ENCODE results near the gene SMOC2.

The SMOC2 gene

DNA sequence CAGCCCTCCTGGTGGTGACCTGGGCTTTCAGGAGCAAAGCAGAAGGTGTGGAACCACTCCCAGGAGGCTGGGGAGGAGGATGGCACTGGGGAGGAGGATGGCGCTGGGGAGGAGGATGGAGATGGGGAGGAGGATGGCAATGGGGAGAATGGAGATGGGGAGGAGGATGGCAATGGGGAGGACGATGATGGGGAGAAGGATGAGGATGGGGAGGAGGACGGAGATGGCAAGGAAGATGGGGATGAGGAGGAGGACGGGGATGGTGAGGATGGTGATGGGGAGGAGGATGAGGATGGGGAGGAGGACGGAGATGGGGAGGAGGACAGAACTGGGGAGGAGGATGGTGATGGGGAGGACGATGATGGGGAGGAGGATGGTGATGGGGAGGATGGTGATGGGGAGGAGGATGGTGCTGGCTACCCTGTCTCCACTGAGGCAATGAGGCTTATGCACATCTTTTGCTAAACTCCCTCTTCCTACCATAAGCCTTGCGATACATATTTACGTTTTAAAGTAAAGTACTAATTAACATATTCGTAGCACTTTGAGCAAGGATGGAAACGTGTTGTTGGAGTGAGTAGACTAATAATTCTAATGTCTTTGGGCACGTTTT, 7.4 kb downstream of the SMOC2 start:
- no peak for DNase-seq (ENCODE audit: low spot score)

DNA sequence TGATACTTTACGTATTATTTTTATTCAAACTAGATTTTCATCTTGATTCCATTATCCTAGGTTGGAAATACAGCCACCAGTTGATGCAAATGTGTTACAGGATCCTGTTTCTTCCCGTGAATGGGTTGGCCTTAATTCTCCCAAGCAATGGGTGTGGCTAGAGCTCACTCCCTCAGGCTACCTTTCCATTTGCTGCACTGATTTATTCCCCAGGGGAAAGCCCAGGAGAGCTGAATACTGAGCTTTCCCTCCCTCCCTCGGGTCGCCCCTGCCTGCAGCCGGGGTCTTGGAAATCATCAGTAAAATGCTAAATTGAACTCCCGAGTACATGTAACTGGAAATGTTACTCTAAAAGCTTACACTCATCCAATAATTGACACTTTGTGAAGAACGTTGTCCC, 9.9 kb downstream of the SMOC2 start:
- DNase-seq (ENCODE audit: low spot score): no peak

DNA sequence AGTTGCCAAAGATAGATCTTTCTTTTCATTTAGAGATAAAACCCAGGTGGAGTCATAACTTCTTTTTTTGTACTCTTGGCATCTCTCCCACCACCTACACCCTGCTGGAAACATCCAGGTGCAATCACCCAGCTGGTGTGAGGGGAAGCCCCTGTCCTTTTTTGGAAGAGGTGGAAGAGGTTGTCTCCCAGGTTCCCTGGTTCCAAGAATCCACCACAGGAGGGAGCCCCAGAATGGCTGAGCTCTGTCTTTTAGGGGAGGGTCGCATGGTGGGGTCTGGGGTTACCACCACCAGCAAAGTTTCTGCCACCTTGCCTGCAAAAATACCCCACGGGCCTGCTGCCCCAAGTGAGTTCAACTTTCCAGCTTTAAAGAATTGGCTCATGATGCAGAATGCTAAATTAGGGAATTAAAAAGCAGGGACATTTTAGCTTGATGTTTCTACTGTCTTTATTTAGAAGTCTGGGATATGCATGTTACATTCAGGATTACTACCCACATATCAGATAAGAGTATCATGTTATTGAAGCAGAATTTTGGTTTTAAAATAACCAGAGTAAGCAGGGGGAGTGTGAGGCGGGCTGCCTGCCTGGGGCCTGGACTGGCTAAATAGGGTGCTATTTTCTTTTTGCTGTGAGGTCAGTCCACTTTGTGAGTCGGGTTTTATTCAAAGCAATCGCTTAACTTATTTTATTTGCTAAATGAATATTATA, 11.0 kb downstream of the SMOC2 start:
- no peak for DNase-seq (ENCODE audit: low spot score)

DNA sequence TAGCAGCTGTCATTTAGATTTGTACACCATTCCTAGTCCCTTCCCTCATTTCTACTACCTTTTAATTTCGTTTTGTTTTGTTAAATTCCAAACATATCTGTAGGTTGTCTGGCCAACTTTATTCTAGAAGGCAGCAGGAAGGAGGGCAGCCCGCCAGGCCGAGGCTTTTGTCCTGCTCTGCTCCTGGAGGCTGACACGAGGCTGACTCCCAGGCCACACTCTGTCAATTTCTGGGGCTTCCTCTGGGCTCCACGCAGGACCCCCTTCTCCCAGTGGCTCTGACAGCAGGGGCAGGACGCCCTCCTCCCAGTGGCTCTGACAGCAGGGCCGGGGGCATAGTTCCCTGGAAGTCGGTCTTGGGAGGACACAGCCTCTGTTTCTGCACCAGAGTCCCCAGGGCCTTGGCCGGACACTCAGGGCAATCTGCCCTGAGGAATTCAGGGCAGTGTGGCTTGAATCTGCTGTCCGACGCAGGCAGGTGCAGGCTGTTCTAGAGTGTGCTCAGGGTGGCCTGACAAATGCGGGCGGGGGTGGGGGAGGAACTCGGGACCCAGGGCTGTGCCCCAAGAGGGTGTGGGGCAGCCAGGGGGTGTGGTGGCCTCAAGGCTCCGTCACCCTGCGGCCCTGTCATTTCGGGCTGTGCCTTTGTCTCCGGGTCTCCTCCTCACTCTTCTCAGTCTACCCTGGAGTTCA, 11.8 kb downstream of the SMOC2 start:
- DNase-seq (ENCODE audit: low spot score): no peak

DNA sequence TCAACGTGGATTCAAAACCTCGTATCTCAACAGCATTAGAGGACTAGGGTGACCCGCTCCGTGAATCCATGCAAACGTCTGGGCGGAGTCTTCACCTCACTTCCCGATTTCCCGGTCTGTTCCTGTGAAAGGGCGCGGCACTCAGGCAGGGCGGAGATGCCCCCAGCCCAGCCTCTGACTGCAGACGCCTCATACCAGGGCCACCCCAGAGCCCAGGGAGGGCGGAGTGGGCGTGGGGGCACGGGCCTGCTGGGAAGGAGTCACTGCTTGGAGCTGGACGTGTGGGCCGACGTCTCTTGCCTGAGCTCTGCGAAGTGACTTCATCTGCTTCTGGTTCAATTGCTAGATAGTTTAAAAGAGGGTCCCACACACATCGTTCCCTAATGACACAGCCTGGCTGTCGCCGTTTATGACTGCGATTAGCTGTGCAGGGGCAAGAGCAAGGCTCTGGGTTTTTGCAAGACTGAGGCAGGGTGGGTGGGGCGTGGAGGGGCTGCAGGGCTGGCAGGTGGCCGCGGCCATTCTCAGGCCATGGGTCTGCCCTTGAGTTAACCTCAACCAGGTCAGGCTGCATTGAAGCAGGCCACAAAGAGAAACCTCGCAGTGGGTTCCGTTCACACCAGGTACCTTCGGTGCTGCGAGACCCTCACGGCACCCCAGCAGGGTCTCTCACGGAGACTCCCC, 15.0 kb downstream of the SMOC2 start:
- DNase-seq (ENCODE audit: low spot score): no peak

DNA sequence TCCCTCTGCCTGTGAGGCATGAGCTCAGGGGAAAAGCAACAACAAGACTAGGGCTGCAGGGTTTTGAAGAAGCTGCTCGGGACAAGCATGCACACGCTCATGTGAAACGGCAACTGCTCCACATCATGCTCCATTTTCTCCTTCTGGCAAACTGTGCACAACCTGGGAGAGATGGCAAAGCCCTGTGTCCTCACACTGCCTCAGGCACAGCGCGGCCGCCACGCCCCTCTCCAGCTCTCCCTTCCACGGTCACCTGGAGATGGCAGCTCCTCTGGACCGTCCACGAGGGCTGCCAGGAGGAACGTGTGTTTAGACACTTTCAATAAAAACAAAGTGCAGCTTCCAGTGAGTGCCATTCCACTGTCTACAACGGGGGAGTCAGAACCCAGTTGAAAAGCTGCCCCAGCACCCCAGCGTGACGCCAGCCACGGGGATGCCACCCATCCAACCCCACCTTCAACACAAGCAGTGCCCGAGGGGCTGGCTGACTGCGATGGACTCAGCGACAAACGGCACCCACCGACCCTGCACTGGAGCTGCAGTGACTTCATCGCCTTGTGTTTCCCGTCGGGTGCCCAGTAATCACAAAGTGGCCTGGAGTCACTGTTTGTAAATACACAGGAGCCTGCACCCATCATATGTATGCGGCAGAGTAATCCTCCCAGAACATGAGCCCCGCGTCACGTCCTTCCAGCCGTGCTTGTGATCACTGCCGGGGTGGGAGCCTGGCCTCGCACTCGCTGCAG, 16.1 kb downstream of the SMOC2 start:
- DNase-seq (ENCODE audit: low spot score): no peak

DNA sequence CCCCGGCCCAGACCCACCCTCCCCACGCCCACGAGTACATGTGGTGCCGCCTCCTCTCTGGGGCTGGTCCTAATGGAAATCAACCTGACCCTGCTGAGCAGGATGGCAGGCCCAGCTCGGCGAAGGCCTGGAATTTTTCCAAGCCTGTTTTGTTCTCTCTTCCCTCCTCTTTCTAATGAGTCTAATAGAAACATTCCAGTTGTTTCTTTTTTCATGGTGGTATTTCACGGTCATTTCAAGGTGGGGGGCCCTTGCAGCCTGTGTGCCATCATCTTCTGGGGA, 16.6 kb downstream of the SMOC2 start:
- no peak for DNase-seq (ENCODE audit: low spot score)

DNA sequence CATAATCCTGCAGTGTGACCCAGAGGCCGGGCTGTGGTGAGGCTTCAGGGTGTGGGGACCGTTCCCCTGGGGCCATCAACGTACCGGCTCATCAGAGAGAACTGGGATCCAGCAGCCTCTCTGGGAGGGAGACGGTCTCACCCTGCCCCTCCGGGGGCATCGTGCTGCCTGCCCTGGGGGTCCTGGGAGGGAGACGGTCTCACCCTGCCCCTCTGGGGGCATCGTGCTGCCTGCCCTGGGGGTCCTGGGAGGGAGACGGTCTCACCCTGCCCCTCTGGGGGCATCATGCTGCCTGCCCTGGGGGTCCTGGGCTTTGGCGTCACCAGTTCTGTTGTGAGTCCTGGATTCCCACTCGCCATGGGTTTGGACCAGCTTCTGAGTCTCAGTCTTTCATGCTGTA, 17.1 kb downstream of the SMOC2 start:
- DNase-seq (ENCODE audit: low spot score): no peak

DNA sequence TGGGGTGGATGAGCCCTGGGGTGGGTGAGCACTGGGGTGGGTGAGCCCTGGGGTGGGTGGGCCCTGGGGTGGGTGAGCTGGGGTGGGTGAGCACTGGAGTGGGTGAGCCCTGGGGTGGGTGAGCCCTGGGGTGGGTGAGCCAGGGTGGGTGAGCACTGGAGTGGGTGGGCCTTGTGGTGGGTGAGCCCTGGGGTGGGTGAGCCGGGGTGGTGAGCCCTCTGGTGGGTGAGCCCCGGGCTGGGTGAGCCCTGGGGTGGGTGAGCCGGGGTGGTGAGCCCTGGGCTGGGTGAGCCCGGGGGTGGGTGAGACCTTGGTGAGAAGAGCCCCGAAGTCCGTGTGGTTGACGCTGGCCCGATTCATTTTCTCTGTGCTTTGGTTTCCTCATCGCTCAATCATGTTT, 18.6 kb downstream of the SMOC2 start:
- no peak for DNase-seq (ENCODE audit: low spot score)

DNA sequence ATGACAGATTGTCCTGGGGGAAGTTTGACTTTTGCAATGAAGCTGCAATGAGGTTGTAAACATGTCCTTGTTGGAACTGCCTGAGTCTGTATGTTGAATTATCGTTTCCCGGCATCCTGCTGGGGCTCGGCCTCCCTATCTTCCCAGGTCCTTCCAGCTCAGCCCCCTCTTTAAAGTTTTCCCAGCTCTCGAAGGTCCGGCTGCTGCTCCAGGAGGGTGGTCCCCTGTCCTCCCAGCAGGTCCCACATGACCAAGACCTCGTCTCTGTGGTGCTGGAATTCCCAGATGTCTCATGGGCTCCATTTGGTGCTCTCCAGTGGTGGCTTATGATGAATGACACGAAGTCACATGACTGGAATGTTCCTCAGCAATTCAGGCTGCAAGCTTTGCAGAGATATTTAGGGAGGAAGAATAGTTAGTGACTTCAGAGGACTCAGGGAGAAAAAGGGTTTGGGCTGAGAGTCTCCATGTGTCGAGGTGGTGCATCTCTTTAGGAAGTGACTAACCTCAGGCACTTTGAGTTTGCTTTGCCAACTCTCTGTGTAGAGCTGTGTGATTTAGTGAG, 21.4 kb downstream of the SMOC2 start:
- DNase-seq (ENCODE audit: low spot score): no peak

DNA sequence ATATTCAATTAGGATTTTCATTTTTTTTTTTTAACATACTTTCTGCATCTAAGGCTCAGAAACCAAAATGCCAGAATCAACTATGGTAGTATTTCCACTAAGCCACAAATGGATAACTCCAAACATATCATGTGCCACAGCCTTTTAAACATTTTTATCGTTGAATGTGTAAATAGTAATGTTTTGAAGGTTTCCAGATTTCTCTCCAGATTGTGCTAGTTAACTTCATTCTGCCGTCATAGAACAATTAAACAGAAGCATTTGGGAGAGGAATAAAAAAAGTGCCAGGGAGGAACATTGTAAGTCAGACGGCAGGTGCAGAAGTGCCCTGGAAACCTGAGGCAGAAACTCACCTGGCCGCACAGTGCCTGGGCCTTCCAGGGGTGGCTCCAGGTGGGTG, 23.6 kb downstream of the SMOC2 start:
- DNase-seq (ENCODE audit: low spot score): no peak

DNA sequence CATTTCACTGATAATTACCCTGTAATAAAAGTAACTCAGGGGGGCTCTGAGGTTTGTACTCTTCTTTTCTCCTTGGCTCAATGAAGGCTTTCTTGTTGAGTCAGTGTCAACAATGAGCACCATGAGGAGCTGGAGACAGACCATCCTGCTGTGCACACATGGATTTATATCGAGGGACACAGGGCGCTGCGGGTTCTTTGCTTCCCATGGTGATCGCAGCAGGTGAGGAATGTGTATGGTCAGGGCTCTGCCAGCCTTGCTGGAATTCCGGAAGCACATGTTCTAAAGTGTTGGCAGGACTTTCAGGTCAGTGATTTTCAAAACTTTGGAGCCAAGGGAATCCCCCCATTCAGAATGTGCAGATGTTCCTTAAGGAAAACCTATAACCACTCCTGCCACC, 27.1 kb downstream of the SMOC2 start:
- no peak for DNase-seq (ENCODE audit: low spot score)

DNA sequence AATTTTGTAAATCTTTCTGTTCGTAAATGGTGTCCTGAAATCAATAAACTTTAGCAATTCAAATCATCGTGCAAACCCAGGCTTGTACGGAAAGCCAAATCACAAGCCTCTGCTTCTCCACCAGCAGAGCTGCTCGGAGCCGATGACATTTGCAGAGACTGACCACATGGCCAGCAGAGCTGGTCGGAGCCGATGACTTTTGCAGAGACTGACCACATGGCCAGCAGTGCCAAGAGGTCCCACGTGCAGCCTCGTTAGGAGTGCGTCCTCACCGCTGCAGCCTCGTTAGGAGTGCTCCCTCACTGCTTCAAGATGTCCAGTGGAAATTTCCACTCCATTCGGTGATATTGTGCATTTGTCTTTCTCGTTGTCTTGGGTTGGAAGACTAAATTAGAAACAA, 28.5 kb downstream of the SMOC2 start:
- no peak for DNase-seq (ENCODE audit: low spot score)

DNA sequence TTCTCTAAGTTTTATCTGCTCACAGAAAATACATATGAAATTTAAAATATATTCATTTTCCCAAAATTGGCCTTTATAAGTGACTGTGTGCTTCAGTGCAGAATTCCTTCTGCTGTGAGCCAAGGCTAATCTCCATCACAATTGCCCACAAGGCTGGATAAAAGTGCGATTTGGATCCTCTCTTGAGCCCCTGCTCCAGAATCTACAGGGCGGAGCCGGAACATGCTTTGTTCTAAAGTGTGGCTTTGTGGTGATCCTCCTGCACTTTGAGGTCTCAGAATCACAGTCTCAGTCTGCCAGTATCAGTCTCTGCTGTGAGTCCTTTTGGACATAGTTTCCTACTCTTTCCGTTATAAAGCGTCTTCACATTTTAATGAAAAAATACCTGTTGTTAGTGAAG, 28.9 kb downstream of the SMOC2 start:
- DNase-seq (ENCODE audit: low spot score): no peak

DNA sequence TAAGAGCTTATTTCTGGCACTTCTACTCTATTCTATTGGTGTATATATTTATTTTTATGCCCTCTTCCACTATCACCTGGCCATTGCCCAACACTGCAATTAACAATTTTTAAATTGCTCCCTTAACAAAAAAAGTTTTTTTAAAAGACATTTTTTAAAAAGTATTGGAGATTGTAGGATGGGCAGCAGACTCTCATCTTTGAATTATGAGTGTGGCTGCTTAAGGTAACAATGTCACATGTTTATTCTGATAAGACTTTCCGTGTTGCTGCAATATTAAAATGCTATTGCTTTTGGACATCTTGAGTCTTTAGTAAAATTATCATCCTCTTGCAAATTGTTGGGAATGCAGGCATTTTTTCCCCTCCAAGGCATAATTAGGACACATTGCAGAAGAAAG, 31.4 kb downstream of the SMOC2 start:
- no peak for DNase-seq (ENCODE audit: low spot score)

DNA sequence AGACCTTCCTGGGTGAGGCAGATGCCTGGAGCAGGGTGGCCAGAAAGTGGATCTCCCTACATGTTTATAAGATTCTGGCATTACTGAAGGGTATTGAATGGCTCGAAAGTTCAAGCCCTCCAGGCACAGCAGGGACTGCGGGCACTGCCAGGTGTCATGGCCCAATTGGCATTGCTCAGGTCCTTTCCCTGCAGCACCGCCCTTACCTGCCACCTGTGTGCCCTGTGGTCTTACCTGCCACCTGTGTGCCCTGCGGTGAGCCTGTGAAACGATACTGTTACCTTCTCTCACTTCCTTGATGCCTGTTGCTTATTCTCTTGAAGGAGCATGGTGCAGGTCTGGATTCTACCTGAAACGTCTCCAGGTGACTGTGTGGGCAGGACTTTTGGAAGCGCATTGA, 32.2 kb downstream of the SMOC2 start:
- no peak for DNase-seq (ENCODE audit: low spot score)

DNA sequence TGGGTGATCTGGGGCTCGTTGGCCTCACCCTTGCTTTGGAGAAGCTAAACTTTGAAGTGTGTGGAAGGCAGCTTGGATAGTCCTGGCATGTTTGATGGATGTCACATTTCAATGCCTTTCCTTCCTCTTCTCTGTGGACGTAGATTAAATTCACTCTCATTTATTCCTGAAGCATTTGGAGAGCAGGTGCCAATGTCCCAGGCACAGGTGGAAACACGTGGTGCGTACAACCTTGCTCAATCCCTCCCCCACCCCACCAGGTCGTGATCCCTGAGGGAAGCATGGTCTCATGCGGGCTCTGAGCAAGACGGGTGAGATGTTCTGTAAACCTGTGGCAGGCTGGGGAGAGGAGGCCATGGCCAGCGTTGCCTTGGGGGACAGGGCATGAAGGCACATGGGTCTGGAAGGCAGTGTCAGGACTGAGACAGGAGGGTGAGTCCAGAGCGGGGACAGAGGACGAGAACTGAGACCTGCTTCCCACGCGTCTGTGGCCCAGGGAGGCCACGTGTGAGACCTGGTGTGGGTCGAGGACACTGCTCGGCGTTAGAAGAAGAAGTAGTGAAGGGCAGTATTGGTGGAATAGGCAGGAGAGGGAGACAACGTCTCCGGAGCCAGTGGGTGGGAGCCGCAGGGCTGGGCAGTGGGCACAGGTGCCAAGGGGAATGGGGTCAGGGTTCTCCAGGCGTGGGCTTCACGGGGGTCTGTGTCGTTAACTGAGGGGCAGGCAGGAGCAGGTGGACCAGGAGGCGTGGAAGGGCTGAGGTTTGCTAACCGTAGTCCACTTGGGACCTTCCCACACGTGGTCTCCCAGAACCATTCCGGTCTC, 34.4 kb downstream of the SMOC2 start:
- no peak for DNase-seq (ENCODE audit: low spot score)

DNA sequence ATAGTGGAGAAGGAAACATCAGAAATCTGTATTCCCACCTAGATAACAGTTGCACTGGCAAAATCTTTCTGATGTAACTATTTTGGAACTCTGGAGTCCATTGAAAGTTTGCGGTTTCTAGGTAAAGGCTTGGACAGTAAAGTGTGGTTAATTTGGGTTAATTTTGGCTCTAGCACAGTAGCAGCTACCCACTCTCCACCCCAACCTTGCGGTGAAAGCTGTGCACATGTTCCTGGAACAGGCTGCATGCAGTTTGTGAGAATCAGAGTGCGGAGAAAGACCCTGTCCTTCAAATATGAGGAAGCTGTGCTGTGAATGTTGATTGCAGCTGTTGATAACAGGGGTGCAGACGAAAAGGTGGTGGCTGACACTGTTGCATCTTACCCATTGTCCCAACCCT, 38.4 kb downstream of the SMOC2 start:
- no peak for DNase-seq (ENCODE audit: low spot score)

DNA sequence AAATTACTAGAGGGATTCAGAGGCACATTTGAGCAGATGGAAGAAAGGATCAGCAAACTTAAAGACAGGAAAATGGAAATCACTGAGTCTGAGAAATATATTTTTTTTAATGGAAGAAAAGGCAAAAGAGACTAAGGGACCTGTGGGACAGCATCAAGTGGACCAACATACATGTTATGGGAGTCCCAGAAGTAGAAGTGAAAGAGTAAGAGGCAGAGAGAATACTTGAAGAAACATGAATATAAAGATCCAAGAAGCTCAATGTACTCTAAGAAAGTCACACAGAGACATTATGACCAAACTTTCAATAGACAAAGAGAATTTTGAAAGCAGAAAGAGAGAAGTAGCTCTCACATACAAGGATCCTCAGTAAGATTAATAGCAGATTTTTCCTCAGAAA, 39.5 kb downstream of the SMOC2 start:
- no peak for DNase-seq (ENCODE audit: low spot score)

DNA sequence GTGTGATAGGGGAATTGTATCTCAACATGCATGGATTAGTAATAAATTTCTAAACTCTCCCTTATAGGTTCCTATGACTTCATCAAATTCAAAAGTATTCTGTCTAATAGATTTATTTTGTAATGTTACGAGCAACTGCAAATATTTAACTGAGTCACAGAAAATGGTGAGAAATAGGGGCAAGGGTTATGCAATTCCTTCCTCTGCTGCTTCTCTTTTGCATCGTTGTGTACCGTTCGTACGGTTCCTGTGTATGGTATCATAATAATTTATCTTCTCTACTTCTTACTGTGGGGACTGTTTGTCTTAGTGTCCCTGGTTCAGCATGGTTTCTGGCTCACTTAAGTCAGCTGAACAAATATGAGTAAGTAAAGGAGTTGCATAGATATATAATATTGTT, 44.8 kb downstream of the SMOC2 start:
- DNase-seq (ENCODE audit: low spot score): no peak

DNA sequence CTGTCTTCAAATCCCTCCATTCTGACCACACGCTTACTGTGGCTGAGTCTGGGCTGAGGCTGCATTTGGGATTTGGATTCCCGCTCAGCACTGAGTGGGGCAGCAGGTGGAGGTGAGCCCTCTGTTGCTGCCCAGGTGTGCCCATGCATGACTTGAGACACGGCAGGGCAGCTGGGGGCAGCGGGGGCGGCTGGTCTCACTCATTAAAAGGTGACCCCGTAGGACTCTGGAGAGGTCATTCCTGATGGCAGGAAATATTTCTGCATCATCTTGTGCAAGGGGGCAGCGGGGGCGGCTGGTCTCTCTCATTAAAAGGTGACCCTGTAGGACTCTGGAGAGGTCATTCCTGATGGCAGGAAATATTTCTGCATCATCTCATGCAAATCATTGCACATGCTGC, 49.8 kb downstream of the SMOC2 start:
- no peak for DNase-seq (ENCODE audit: low spot score)
